Kidney tubule cell (primary cell): Measurements from ENCODE around the gene MAD1L1.
A peak's percentile ranks its signal among the peaks of the same experiment; 100 is the strongest.
"Not testable (repeated sequence)": the region's sequence is repeated elsewhere in the genome, so short reads cannot be mapped to it uniquely, and the experiment has no call there.

Experiments used
- DNase-seq: peaks from one replicate; pipeline ENCODE4 v3.0.0-alpha.2; 2018; ENCODE audit warnings: low spot score

Gene MAD1L1

DNA sequence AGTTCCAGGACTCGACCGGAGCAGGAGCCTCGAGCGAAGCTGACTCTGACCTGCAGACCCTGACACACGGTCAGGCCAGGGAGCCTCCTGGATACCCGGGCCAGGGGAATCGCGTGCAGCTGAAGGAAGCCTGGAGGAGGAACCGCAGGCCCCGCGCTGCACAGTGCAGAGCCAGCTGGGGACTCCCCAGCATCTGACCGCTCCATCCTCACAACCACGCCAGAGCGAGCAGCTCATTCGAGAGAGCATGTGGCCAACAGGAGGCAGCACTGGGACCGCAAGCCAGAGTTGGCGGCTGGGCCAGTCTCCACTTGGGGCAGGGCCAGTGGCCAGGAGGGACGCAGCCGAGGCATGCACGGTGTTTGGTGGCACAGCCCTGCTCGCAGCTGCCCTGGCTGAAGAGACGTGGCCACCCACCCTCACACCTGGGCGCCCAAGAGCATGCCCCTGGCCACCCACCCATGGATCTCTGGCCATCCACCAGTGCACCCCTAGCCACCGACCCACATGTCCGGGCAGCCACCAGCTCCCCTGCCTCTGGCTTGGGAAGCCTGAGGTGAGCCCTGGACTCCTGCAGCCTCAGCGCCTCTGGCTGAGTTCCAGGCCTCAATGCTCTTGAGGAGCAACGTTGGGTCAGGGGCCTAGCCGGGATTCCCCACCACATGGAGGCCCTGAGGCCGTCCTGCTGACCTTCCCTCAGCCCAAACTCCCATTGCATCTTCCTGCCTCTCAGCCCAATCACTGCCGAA is 348.7 kb downstream of the MAD1L1 start:
- DNase-seq, result no peak

DNA sequence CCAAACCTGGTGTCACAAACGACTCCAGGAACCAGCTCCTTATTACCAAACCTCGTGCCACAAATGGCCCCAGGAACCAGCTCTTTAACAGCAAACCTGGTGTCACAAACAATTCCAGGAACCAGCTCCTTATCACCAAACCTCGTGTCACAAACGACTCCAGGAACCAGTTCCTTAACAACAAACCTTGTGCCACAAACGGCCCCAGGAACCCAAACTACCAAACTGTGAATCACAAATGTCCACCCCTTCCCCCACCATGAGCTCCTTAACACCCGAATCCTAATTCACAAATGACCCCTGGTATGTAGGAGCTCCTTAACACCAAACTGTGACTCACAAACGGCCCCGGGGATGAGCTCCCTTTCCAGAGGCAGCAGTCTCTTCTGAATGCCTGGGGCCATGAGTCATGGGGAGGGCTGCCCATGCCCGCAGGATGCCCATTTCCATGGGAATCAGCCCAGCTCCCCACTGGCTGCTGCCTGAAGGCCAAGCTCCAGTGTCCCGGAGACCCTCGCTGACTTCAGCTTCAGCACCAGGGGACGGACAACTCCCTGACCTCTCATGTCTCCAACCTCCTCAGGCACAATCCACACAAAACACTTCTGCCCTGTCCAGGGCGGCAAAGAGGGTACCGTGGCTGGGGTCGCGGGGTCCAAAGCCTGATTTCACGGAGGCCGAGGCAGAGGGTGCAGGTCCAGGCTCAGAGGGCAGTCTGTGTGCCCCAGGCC is 349.5 kb downstream of the MAD1L1 start:
- peak; percentile 94 for DNase-seq

- DNase-seq, result no peak
These were observed 350.3 kb downstream of the MAD1L1 start for GRCh38 chr7:1882451-1882850.

GRCh38 chr7:1881946-1882345 is 350.8 kb downstream of the MAD1L1 start:
- DNase-seq, result no peak

GRCh38 chr7:1876641-1877040 is 356.1 kb downstream of the MAD1L1 start:
- not testable (repeated sequence) for DNase-seq

GRCh38 chr7:1875392-1876199 is 357.1 kb downstream of the MAD1L1 start:
- not testable (repeated sequence) for DNase-seq

DNA sequence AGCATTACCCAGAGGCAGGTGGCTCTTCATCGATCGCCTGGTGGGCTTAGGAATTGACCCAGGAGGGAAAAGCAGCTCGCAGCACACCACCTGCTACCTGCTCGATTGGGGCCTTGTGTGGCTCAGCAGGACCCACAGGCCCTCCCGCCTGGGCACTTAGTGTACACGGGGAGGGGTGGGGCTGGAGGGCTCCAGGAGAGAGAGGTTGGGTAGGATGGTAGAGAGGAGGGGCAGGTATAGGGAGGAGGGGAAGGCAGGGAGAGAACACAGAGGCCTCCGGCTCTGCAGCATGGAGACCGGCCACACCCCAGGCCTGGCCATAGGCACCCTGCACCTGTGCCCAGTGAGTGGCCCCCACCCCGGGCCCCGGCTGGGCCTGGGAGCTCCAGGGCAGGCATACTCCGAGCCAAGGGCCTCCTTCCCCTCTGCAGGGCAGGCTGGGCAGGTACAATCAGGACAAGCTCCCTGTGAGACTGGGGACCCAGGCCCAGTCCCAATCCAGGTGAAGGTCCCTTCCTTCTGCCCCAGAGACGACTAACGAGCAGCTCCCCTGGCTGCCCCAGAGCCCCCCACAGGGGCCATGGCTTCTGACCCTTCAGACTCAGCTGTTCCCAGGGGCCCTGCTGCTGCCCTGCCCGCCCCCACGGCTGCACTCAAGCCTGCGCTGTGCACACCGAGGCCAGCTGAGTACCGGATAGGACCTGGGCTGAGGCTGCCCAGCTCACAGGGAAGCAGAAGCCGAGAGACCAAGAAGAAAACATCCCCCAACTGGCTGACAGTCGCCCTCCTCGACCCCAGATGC is 358.0 kb downstream of the MAD1L1 start:
- not testable (repeated sequence) for DNase-seq

DNA sequence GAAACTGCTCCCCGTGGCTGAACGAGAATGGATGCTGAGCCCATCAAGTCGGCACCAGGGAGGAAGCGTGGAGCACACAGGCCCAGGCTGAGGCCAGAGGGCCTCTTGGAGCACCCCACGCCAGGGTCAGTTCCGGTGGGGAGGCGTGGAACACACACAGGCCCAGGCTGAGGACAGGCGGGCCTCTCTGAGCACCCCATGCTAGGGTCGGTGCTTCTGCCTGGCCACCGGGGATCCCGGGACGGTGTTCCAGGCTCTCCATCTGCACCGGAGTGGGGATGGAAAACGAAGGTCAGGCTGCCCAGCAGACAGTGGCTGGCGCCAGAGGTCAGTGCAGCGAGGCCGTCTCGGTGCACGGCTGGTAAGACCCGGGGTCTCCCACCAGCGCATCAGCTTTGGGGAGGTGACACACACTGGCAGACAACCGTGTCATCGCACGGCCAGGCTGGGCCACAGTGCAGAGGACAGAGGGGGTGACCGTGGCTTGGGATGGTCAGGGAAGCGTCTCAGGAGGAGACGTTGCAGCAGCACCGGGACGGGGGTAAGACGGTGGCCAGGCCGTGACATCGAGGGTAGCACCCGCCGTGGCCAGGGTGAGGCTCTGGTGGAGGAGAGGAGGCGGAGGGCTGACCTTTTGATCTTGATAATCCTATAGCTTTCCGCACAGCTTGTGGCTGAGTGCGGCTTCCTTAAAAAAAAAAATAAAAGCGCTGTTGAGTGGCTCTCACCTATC is 358.7 kb downstream of the MAD1L1 start:
- DNase-seq, result no peak

DNA sequence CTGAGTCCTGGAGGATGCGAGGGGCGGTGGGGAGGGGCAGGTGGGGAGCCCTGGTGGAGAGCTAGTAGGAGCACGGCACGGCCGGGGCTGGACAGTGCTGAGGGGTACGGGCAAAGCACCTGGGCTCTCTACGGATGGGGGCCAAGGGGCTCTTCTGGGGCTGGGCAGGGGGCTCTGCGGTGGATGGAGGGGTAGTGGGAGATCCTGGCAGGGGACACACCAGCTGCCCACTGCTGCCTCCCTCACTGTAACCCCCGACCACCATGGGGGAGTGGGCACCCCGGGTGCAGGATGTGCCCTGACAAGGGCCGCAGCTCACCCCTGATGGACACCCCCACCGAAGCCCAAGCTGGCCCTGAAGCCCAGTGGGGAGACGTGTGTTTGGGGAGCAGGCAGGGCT is 359.3 kb downstream of the MAD1L1 start:
- no peak for DNase-seq

- DNase-seq, result no peak
These were observed 359.7 kb downstream of the MAD1L1 start for GRCh38 chr7:1873070-1873405.

DNA sequence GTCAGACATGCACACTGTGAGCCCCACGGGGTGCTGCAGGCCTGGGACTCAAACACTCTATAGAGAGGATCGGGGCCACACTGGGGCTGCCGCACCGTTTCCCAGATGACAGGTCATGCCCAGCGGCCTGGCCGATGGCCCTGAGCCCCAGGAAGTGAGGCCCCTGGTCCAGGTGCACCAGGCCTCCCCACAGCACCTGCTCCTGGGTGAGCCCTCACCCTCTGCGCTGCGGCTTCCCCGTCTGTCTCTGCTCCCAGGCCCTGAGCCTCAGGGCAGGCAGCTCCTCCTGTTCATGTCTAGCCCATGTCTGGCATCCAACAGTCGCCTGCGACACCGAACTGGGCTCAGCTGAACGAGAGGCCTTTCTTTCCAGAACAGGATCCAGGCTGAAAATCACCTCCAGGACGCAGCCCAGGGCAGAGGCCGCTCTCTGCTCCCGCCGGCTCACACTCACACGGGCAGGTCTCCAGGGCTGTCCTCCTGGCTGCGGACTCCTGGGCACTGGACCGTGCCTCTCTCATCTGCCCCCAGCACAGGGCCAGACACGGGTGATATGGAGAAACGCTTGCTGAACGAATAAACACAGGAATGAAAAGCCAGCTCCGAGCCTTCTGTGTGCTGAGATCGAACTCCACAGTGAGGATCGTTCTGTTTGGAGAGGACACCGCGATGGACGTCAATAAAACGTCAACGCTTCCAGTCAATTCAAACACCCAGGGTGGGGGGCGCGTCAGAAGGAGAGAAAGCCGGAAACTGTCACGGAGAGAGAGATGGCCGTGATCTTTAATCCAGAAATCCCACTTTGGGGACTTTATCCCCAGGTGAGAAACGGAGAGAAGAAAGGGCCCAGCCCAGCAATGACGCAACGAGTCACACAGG is 360.3 kb downstream of the MAD1L1 start:
- DNase-seq, result no peak

DNA sequence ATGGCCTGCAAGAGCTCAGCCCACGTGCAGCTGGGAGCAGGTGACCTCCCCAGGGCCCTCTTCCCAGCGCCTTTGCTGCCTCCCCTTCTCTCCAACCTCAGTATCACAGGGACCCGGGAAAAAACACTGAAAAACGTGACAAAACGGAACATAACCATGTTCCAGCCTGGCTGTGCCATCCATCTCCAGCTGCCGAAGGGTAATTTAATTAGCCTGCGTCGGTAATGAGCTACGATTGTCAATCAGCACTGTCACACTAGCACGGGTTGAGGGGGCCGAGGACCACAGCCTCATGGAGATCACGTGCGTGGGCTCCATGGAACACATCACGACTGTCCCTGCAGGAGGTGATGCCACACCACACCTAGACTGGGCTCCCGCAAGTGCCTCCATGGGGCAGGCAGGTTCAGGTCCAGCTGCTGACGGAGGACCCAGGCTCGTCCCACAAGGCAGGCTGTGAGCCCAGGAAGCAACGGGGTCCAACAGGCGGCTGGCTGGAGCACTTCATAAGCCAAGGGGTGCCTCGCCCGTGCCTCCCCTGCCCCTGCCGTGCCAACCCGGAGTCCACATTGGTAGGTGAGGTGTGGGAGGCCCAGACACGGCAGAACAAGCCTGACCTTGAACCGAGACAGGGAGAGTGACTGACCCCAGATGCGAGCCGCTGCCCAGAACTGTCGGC is 363.2 kb downstream of the MAD1L1 start:
- DNase-seq, result no peak

DNA sequence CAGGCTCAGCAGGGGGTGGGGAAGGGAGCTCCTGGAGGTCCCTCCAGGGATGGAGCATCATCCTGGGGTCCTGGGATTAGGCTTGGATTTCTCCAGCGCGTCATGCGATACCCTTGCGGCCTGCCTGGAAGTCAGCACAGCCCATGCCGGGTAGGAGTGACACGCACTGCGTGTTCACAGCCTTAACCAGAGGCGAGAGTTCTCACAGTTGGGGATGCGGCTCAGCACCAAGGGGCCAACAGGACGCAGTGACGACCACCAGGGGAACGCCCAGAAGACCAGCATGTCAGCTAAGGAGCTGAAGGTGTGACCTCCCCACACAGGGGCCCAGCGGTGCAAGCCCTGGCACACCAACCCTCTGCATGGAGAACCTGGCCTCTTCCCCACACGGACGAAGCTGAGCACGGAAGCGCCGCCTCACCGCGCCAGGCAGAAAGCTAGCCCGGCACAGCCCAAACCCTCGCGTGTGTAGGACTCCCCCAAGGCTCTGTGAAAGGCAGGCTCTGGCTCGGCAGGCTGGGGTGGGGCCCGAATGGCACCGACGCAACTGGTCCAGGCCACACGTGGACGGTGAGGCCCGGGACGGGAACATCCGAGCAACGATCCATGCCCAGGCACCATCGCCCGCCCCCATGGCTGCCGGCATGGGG is 364.1 kb downstream of the MAD1L1 start:
- DNase-seq, result no peak

GRCh38 chr7:1867370-1868260 is 365.1 kb downstream of the MAD1L1 start:
- DNase-seq, result no peak

GRCh38 chr7:1866601-1867000 is 366.1 kb downstream of the MAD1L1 start:
- no peak for DNase-seq

- DNase-seq, result no peak
These were observed 367.0 kb downstream of the MAD1L1 start for GRCh38 chr7:1865571-1866255.

- DNase-seq, result no peak
These were observed 367.7 kb downstream of the MAD1L1 start for GRCh38 chr7:1865000-1865555.
